Activated CD8-positive, alpha-beta memory T cell treated with anti-CD3 and anti-CD28 coated beads for 4 hours (primary cell): Measurements from ENCODE around the gene PEAR1.

ENCODE experiments used
- DNase-seq, 2 donors: peaks; one replicate each; pipeline ENCODE4 v3.0.0-alpha.2; 2020; ENCODE audit warnings: low read depth in 2 of 2

Gene PEAR1

DNA sequence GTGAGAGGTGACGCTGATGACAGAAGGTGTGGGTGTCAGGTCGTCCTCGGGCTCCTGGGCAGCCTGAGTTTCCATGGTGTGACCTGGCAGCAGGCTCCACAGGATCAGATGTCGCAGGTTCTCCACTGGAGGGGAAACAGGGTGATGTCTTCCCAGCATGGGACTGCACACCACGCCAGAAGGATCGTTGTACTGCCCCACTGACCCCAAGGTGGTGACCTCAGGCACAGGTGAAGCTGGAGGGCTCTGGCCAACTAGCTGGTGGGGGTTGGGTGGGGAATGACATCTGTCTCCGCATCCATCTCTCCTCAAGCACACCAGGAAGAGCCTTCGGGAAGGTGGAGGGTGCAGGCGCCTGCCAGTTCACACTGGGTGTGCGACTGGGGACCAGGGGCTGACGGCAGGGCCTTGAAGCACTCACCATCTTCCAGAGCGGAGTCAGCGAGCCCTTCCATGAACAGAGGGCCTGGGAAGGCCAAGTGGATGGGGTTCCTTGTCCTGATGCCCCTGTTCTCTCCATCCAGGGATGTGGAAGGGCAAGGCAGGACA is 46.3 kb downstream of the PEAR1 start:
- no peak for DNase-seq

DNA sequence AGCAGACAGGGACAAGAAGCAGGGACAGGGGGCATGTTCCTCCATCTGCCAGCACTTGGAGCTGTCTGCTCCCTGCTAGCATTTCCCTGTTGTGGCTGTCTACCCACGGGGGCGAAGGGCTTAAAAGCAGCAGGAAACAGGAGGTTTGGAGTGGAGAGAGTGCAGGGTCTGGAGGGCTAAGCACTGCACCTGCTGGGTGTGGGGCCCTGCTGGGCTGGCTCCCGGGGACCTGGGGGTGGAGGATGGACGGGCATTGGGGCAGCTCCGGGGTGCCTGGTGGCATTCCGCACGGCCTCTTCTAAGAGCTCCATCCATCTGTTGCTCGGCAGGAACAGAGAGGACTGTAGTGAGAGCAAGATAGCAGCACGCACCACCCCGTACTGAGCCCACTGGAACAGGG is 48.2 kb downstream of the PEAR1 start:
- DNase-seq = no peak

DNA sequence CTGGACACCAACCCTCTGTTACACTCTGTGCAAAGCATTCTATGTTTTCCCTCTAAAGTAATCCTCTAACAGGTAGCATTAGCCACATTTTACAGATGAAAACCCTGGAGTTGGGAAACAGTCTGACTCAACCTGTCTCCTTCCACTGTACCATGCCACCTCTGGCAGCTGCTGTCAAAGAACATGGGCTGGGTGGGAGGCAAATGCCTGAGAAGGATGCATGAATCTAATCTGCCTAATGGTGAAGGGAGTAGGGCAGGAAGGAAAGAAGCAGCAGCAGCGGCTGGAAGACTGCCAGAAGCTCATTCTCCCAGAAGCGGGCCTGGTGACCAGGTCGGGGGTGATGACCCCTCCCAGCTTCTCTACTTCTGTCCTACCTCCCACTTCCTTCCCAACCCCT is 48.7 kb downstream of the PEAR1 start:
- no peak for DNase-seq

DNA sequence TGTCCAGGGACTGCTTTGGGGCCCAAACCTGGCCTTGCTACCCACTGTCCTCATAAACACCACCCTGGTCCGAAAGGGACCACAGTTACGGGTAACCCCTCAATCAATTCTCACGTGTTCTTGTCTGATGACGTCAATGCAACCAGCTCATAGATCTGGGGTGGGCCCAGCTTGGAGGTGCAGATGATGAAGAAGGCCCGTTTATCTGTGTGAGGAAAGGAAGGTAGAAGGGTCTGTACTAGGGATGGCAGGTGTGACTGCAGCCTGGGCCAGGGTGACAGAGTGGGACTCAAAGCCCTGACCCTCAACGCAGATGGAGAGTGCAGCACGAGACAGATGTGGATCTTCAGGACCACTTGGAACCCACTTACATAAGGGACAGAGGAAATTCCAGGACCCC is 49.1 kb downstream of the PEAR1 start:
- DNase-seq = no peak

DNA sequence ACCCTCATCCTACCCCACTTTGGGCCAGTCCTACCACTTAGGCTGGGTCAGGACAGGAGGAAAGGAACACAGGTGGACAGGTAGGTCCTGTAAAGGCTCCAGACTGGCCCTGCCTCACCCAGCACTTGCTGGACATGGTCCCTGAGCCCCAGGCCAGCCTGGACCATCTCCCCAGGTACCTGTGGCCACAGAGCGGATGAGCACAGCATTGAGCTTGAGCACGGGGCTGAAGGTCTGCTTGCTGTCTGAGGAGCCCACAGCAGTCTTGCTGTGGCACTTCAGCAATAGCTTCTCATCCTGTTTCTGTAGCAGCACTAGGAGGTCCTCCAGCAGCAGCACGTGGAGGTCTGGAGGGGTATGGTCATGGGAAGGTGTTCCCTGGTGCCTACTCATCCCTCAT is 50.2 kb downstream of the PEAR1 start:
- DNase-seq = no peak

DNA sequence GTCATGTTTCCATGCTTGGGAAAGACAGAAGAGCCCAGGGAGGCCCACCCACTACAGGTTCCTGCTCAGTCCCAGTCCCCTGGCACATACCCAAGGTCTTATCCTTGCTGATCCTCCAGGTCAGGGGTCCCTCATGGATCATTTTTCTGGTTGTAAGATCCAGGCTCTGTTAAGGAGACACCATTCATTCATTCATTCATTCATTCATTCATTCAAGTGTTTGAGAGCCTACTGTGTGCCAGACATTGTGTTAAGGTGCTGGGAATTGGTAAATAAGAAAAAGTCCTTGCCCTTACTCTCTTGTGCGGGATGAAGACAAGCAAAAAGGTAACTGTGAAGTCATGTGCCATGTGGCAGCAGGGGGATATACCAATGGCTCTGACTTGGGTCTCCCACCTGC is 50.8 kb downstream of the PEAR1 start:
- DNase-seq = no peak

DNA sequence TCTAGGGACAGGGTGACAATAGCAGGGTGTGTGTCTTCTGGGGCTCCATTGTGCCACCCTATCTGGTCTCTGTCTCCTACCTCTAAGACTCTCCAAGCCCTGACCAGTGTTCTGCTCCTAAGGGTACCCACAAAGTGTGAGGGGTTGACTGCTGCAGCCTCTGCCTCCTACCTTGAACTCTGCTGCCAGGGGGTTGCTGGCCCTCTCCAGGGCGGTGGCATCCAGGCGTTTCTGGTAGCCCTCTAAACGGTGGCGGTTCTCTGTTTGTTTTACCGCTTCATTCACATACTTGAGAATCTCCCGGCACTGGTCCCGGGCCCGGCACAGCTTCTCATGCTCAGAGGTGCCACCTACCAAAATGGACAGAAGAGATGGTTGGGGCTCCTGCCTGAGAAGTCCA is 51.3 kb downstream of the PEAR1 start:
- no peak for DNase-seq

DNA sequence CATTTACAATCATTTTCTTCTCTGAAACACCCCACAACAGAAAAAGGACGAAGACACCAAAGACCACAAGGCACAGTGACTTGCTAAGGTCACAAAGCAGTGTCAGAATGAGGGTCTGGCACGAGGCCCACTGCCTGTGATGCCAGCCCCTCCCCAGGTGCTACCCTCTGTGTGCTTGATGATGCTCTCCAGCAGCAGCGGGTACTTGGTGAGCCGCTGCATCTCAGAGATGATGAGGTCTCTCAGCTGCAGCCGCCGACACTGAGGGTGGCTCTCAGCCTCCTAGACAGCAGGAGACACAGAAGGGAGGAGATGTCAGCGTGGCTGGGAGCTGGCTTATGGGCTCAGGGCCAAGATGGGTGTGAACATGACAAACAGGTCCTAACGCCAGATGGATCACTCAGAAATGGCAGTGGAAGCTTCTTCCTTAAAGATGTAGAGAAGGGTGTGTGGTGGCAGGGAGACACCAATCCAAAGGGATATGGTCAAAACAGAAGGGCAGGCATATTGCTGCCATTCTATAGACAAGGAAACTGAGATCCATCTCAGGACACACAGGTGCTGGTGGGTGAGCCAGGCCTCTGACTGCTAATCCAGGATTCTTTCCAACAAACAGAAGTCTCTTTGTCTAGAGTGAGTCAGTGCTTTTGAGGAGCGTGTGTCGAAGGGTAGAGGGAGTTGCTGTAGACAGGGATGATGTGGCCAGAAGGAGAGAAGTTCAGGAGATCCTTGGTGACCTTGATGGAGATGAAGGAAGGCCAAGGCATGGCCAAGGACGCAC is 52.6 kb downstream of the PEAR1 start:
- no peak for DNase-seq

DNA sequence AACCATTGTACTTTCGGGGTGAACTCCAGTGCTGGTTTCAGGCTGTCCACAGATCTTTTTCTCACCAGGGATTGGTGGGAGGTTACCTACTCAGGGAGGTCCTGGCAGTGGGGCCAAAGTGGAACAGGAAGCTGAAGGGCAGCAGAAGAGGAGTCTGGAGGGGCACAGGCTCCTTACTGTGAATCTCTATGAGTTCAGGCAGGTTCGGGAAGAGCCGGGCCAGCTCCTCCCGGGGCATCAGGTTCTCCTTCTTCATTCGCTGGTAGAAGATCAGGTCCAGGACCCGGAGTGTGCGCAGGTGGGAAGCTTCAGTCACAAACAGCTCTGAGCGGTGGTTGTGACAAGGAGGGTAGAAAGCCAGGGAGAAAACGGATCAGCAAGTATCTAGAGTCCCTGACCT is 53.6 kb downstream of the PEAR1 start:
- DNase-seq = no peak

DNA sequence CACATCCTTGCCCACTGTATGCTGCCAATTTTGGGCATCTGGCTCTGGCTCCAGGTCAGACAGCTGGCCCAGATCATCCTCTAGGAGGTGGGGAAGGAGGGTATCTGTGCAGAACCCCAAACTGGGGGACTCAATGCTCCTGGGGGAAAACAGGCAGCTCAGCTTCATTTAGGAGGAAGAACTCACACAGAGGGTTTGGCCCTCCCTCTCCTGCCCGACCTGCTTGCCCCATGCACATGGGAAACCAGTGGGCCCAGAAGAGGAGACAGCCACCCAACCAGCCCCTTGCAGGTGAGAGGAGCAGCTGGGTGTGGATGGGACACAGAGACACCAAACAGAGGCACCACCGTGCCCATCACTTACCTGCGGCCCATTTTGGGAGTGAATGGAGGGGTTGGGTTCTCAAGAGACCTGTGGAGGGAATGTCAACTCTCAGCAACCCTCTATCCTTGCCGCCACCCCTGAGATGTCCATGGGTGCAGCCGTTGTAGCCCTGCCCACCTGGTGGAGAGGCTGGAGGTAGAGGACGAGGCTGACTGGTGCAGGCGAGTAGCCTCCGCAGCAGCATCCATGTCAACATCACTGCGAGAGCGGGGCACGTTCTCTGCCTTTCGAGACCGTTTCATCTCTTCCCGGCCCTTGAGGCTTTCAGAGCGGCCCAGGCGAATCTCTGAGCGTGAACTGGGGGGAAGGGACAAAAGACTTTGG is 54.5 kb downstream of the PEAR1 start:
- DNase-seq = no peak

DNA sequence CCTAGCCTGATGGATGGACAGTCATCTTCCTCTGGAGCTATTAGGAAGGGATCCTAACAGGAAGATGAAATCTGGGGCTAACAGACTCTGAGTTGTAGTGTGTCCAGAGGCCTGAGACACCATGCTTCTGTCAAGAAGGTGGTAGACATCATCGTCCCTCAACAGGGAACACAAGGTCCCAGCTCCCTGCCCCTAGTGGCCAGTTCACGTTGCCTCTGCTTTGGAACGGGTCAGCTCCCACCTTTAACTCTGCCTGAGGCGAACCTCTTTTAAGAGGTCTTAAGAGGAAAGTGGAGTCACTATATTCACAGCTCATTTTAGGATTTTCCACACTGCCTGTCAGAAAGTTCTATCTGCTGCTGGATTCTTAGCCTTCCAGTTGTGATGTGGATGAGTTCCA is 55.2 kb downstream of the PEAR1 start:
- DNase-seq = no peak

DNA sequence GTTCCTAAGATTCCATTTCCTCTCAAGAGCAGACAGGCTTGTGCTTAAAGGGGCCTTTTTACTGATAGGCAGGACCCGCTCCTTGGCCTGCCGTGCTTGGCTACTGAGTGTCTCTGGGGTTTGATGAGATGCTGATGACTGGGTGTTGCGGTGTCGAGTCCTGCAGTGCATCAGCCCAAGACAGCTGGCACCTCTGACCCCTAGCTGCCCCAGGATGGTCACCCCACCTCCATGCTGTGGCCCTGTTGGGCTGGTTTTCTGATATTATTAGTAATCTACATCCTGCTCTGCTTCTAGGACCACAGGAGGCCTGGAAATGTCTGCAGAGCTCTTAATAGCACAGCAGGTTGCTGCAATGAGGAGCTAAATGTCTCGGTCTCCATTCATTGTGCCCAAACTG is 55.6 kb downstream of the PEAR1 start:
- no peak for DNase-seq

DNA sequence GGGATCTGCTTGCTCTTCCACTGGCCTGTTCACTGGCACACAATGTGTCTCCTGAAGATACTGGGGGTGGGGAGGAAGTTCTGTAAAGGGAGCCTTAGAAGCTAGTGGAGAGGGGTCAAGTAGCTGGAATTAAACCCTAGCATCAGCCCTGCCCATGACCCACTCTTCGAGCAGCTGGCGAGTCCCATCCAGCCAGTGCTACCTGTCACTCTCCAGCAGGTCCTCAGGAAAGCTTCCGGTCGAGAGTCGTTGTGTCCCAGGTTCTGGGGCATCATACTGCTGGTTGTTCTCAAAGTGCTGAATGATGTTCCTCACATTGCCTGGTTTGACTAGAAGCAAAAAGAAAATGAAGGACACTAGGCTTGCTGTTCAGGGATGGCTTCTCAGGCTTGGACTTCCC is 57.9 kb downstream of the PEAR1 start:
- no peak for DNase-seq

DNA sequence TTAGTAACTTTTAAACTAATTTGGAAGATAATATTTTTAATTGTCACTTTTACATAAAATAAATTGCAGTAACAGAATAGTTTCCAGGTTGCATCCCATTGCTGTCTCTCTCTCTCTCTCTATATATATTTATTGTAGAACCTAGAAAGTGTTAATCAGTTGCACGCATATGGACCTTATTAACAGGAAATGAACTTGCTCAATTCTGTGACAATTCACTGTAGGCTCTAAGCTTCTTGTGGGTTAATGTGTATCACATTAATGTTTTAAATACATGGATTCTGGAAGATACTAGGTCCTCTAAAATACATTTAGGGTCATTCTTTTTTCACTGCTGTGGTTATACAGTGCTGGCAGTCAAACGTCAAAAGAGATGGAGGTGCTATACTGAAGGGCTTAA is 60.1 kb downstream of the PEAR1 start:
- DNase-seq = no peak

DNA sequence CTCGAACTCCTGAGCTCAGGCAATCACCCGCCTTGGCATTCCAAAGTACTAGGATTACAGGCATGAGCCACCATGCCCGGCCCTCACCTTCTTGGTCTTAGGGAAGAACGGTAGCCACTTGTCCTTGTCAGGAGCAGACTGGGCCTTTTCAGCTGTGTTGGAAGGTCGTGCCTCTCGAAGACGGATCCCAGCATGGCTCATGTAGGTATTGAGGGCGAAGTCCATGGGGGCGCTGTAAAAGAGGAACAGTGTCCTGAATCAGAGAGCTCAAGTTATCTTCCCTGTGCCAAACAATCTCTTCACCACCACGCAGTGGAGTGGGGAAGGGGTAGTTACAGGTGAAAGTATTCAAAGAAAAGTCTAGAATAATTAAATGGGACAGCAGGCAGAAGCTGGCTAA is 62.8 kb downstream of the PEAR1 start:
- no peak for DNase-seq

DNA sequence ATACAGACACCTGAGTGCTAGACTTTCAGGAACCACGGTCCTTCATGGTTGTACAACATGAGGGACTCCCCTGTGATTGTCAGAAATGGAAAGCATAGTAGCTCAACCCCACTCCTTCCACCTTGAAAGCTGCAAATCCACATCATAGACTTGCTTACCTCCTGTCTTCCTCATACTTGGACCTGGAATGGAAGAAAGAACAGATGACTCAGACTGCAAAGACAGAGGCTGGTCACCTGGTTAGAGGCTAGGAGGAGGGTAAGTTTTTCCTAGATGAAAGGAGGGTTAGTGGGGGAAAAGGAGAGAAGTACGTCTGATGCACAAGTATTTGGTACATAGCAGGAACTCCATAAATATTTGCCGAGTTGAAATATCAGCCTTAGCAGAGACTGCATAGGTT is 64.1 kb downstream of the PEAR1 start:
- no peak for DNase-seq

DNA sequence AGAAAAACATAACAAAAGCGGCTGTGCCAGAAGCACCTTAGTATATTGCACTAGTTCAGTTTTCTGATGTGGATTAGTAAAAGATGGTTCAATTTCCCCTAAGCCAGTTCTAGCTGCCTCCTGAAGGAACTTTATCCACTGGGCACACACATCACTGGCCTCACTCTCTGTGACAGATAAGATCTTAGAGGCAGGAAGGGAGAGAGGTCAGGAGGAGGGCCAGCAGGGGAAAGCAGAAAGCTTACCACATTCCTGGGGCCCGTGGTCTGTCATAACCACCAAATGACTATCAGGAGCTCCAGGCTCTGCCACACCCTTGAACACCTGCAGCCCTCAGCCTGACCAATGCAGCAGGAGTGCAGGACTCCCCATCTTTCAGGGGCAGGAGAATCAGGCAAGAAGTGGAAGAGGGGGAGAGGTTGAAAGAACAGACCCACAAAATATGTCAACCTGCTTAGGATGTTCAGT is 64.8 kb downstream of the PEAR1 start:
- DNase-seq = no peak

DNA sequence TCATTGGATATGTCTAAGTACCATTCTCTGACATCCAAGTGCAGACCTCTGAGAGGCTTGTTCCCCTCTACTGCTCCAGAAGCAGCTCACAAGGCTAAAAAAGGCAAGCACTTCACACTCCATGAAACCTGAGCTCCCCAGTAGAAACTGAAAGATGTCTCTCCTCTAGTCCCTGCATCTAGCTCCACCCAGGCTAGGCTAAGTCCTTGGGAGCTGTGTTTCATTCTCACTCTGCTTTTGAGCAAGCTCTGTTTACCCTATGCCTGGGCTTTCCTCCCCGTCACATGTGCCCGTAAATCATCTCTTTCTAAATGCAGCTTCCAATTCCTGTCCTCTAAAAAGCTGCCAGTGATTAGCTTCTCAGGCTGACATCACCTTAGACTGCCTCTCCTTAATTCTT is 65.9 kb downstream of the PEAR1 start:
- no peak for DNase-seq

DNA sequence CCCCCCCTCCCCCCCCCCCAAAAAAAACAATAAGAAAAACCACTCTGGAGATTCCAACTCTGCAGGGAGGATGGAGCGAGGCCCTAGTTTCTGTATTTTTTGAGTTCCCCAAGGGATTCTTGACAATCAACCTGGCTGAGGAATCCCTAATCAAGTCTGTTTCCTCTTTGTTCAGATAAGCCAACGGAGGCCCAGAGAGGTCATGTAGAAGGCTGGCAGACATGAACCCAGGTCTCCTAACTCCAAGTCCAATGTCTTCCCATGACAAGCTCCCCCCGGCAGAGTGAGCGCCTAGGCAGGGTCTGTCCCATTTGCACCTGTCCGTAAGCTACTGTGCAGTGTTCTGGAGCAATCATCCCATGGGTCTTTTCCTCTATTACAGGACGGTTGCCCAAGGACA is 66.4 kb downstream of the PEAR1 start:
- no peak for DNase-seq

DNA sequence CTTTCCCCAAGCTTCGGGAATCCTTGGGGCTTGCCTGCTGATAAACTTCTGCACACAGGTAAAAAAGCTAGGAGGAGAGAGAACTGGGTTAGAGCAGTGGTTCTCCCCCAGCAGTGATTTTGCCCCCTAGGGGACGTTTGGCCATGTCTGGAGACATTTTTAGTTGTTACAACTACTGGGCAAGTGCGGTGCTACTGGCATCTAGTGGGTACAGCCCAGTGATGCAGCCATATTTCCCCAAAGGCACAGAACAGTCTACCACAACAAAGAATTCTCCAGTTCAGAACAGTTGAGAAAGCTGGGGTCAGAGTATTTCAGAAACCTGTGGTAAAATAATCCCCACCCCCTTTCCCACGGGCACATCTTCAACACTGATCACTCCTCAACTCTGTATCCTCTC is 68.2 kb downstream of the PEAR1 start:
- no peak for DNase-seq

DNA sequence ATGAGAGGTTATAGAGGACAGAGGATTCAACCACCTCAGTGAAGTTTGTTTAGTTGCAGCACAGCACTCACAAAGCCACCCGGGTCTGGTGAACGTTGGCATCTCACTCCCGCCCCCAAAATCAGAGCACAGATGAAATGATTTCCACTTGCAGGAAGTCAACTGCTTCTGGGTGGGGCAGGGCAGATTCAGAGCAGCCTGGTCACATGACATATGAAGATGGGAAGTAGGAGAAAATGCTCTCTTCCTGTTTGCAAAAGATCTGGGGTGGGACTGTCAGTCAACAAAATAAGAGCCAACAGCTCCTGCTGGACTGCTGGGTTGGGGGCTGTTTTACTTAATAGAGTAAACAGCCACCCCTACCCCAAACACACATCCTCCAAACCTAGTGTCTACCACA is 70.1 kb downstream of the PEAR1 start:
- DNase-seq = no peak

DNA sequence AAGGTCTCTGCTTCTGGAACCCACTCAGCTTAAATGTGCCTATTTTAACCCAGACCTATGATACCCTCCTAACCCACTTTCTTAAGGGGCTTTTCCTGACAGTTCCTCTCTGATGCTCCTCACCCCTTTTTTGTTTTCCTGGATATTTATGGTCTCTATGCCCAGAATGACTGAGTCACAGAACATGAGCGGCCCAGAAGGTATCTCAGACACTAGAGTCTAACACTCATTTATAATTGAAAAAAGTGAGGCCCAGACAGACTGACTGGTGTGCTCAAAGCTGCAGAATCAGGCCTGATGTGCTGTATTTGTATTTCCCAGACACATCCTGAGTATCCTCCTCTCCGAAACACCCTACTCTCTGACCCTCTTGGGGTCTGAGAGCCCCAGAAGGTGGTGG is 70.9 kb downstream of the PEAR1 start:
- no peak for DNase-seq
